HUES48 (cell line): ENCODE data around the gene KIF3A.

Source experiments
- H3K27ac ChIP-seq: one replicate; pipeline ENCODE4 v1.7.0; 2013; ENCODE audit warnings: low read depth, low read length, inconsistent platforms
- H3K27me3 ChIP-seq: 2 replicates; pipeline ENCODE4 v1.6.1; 2013; ENCODE audit warnings: mild to moderate bottlenecking, low read length; ENCODE audit not compliant: control insufficient read depth, insufficient read depth
- H3K36me3 ChIP-seq: 2 replicates; pipeline ENCODE4 v1.6.1; 2013; ENCODE audit warnings: low read length; ENCODE audit not compliant: control insufficient read depth, insufficient read depth
- H3K4me1 ChIP-seq: 2 replicates; pipeline ENCODE4 v1.6.1; 2013; ENCODE audit warnings: mild to moderate bottlenecking, low read length; ENCODE audit not compliant: control insufficient read depth, insufficient read depth
- H3K4me3 ChIP-seq: 2 replicates; pipeline ENCODE4 v1.5.1; 2013; ENCODE audit warnings: mild to moderate bottlenecking, low read depth, low read length
- H3K9ac ChIP-seq: 2 replicates; pipeline ENCODE4 v1.6.1; 2013; ENCODE audit warnings: mild to moderate bottlenecking, low read depth, low read length, moderate library complexity
- H3K9me3 ChIP-seq: 2 replicates; pipeline ENCODE4 v1.6.1; 2013; ENCODE audit warnings: low read length; ENCODE audit not compliant: control insufficient read depth, insufficient read depth

The KIF3A gene

GRCh38 chr5:132666310-132667123, 70.8 kb downstream of the KIF3A start:
- Histone ChIP-seq H3K27ac (no peak overlapping the region), H3K36me3 (no peaks in the 10 kb centered on the region), H3K4me1 (no peaks in the 10 kb centered on the region), H3K9me3 (no peaks in the 10 kb centered on the region), H3K4me3 (no peak overlapping the region), H3K27me3 (no peaks in the 10 kb centered on the region), H3K9ac (no peak overlapping the region)

- no peak overlapping the region for H3K9ac ChIP-seq
- no peaks in the 10 kb centered on the region for H3K36me3 ChIP-seq
- H3K9me3 ChIP-seq = no peaks in the 10 kb centered on the region
- no peak overlapping the region for H3K27ac ChIP-seq
- H3K4me1 ChIP-seq = no peaks in the 10 kb centered on the region
- no peak overlapping the region for H3K4me3 ChIP-seq
- no peaks in the 10 kb centered on the region for H3K27me3 ChIP-seq
Measured at GRCh38 chr5:132665574-132666080, 71.7 kb downstream of the KIF3A start.

DNA sequence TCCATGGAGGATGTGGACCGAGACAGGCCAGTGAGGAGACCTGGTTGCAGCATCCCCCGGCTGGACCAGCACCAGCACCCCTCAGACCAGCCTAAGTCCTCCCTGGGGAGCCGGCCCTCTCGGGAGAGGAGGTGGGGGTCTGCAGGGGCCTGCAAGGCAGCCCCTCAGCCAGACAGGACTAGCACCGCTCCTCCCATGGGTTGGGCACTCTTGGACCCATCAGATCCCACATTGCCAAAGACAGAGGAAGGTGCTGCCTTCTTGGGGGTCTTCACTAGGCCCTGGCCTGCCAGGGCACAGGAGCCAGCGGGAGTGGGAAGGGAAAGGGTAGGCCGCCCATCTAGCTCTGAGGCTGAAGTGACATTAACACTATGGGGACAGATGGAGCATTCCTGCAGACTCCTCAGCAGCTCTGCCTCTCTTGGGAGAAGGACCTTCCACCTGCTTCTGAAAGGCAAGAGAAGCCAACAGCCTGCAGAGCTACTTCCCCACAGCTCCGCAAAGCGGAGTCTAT, 72.6 kb downstream of the KIF3A start:
- no peaks in the 10 kb centered on the region for H3K36me3 ChIP-seq
- no peaks in the 10 kb centered on the region for H3K27me3 ChIP-seq
- H3K4me1 ChIP-seq = no peaks in the 10 kb centered on the region
- no peak overlapping the region for H3K9ac ChIP-seq
- no peaks in the 10 kb centered on the region for H3K9me3 ChIP-seq
- no peak overlapping the region for H3K27ac ChIP-seq
- no peak overlapping the region for H3K4me3 ChIP-seq

GRCh38 chr5:132663771-132664695, 73.3 kb downstream of the KIF3A start:
- H3K27ac ChIP-seq = no peak overlapping the region
- H3K27me3 ChIP-seq = no peaks in the 10 kb centered on the region
- no peak overlapping the region for H3K4me3 ChIP-seq
- H3K36me3 ChIP-seq = no peaks in the 10 kb centered on the region
- no peaks in the 10 kb centered on the region for H3K9me3 ChIP-seq
- no peak overlapping the region for H3K9ac ChIP-seq
- no peaks in the 10 kb centered on the region for H3K4me1 ChIP-seq

- Histone ChIP-seq H3K4me3 (no peak overlapping the region), H3K27me3 (no peaks in the 10 kb centered on the region), H3K36me3 (no peaks in the 10 kb centered on the region), H3K9ac (no peak overlapping the region), H3K27ac (no peak overlapping the region), H3K9me3 (no peaks in the 10 kb centered on the region), H3K4me1 (no peaks in the 10 kb centered on the region)
Measured at GRCh38 chr5:132662925-132663770, 74.2 kb downstream of the KIF3A start.

GRCh38 chr5:132662004-132662401, 75.3 kb downstream of the KIF3A start:
- Histone ChIP-seq H3K9ac (no peak overlapping the region), H3K4me3 (no peak overlapping the region), H3K9me3 (no peaks in the 10 kb centered on the region), H3K4me1 (no peaks in the 10 kb centered on the region), H3K36me3 (no peaks in the 10 kb centered on the region), H3K27ac (no peak overlapping the region), H3K27me3 (peaks cover 8% of the 10 kb centered on the region)

- Histone ChIP-seq H3K9me3 (no peaks in the 10 kb centered on the region), H3K36me3 (no peaks in the 10 kb centered on the region), H3K27ac (no peak overlapping the region), H3K9ac (no peak overlapping the region), H3K4me3 (no peak overlapping the region), H3K27me3 (peaks cover 14% of the 10 kb centered on the region), H3K4me1 (no peaks in the 10 kb centered on the region)
Measured at GRCh38 chr5:132661231-132662003, 75.9 kb downstream of the KIF3A start.

DNA sequence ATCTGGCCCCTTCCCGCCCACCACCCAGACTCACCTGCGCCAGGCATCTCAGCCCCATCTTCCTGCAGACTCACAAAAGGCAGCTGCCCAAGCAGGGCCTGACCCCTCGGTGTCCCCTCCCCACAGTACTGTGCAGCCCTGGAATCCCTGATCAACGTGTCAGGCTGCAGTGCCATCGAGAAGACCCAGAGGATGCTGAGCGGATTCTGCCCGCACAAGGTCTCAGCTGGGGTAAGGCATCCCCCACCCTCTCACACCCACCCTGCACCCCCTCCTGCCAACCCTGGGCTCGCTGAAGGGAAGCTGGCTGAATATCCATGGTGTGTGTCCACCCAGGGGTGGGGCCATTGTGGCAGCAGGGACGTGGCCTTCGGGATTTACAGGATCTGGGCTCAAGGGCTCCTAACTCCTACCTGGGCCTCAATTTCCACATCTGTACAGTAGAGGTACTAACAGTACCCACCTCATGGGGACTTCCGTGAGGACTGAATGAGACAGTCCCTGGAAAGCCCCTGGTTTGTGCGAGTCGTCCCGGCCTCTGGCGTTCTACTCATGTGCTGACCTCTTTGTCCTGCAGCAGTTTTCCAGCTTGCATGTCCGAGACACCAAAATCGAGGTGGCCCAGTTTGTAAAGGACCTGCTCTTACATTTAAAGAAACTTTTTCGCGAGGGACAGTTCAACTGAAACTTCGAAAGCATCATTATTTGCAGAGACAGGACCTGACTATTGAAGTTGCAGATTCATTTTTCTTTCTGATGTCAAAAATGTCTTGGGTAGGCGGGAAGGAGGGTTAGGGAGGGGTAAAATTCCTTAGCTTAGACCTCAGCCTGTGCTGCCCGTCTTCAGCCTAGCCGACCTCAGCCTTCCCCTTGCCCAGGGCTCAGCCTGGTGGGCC, 77.5 kb downstream of the KIF3A start:
- Histone ChIP-seq H3K27ac (no peak overlapping the region), H3K9ac (no peak overlapping the region), H3K9me3 (no peaks in the 10 kb centered on the region), H3K4me1 (peaks cover 7% of the 10 kb centered on the region; the same call in 1 of the 2 replicates), H3K4me3 (no peak overlapping the region), H3K36me3 (no peaks in the 10 kb centered on the region), H3K27me3 (peaks cover 30% of the 10 kb centered on the region)
